HG03135 (cell line): ENCODE results near the gene RNF215.
"Not testable (repeated sequence)": the region's sequence is repeated elsewhere in the genome, so short reads cannot be mapped to it uniquely, and the experiment has no call there.

Experiments
- ATAC-seq: cut with Tn5 transposase; IDR thresholded peaks from one replicate; pipeline ENCODE4 v1.9.1; 2021; ENCODE audit warnings: mild to moderate bottlenecking, moderate library complexity; ENCODE audit not compliant: unreplicated experiment

Gene RNF215

GRCh38 chr22:30365891-30366290 lies 21.3 kb downstream of the RNF215 start:
- ATAC-seq, result no peak

GRCh38 chr22:30362651-30363281 lies 24.4 kb downstream of the RNF215 start:
- ATAC-seq, result no peak

- ATAC-seq, result no peak
These were observed 25.1 kb downstream of the RNF215 start for GRCh38 chr22:30361916-30362650.

DNA sequence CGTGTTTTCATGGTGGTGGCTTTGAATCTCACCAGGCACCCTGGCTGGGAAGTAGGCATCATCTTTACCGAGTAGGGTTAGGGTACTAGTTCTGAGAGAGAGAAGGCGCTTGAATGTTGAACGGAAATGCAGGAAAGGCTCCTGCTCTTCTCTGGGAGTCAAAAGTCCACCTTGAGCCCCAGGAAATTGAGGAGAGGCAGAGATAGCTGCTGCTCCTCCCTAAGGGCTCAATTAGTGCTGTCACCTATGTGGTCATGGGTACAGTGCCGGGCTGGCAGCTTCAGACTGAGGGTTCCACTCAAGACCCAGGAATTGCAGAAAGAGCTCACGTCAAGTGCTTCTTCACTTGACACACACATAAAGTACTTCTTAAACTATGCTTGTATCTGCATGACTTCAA lies 28.7 kb downstream of the RNF215 start:
- ATAC-seq, result no peak

DNA sequence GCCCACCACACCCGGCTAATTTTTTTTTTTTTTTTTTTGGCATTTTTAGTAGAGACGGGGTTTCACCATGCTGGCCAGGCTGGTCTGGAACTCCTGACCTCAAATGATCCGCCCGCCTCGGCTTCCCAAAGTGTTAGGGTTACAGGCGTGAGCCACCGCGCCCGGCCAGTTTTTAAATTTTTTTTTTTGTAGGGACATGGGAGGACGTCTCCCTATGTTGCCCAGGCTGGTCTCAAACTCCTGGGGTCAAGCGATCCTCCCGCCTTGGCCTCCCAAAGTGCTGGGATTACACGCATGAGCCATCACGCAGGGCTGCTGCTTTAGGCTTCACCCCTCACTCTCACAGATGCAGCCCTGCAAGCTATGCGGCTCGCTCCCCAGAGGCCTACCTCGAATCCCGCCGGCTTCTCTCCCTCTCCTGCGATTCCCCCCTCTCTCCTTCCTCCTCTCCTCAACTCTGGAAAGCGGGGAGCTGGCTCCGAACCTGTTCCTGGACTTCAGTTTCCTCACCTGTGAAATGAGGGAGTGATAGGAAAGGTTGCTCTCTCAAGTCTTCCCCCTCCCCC lies 29.5 kb downstream of the RNF215 start:
- ATAC-seq, result no peak

DNA sequence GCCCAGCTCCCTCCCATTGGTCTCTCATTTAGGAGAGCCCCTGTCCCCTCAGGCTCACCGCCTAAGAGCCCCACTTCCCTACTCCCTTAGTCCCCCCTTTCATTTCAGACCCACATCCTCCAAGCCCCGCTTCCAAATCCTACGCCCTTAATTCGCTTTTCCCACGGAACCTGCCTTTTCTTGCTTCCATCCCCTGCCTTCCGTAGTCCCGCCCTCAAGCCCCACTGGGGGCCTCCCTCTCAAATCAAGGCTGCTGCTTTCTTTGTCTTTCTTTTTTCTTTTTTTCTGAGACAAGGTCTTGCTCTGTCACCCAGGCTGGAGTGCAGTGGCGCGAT lies 30.0 kb downstream of the RNF215 start:
- ATAC-seq, result no peak

DNA sequence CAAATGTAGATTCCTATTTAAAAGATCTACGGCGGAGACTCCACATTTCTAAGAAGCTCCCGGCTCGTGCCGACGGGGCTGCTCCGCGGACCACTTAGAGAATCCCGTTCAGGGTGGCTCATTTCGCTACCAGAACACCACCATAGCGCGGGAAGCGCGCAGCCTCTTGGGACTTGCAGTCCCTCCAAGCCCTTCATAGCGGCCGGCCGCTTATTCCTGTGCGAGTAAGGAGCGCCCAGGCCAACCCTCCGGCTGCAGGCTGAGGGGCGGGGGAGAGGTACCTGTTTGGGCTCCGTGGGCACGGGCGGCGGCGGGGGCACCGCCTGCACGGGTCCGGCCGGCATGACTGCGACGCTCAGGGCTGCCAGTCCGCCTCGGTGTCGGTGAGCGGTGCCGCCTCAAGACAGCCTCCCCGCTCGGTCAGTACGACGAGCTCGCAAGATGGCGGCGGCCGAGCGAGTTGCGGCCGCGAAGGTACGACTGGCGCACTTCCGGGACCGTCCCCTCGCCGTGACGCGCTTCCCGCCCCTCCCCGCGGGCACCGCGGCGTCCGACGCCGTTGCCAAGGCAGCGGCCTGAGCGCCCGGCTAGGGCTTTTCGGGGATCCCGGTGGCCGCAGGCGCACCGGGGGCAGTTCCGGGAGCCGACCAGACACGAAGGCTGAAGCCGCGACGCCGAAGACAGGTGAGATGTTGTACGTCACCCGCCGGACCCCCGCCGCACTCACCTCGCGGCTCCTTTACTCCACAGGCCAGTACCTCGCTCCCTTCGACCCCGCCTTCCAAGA lies 30.6 kb downstream of the RNF215 start, which contains the start of the genes CCDC157 and SF3A1:
Gene CCDC157 (plus strand): TSS at position 559 of the 787 bp plus-strand sequence. CDS start 8,994 bp downstream, outside the sequence.
Gene SF3A1 (minus strand): TSS at position 446 of the 787 bp plus-strand sequence. CDS start 102 bp downstream, at position 344.
- peak; percentile 89 for ATAC-seq

GRCh38 chr22:30354644-30355043 lies 32.6 kb downstream of the RNF215 start:
- ATAC-seq, result no peak

DNA sequence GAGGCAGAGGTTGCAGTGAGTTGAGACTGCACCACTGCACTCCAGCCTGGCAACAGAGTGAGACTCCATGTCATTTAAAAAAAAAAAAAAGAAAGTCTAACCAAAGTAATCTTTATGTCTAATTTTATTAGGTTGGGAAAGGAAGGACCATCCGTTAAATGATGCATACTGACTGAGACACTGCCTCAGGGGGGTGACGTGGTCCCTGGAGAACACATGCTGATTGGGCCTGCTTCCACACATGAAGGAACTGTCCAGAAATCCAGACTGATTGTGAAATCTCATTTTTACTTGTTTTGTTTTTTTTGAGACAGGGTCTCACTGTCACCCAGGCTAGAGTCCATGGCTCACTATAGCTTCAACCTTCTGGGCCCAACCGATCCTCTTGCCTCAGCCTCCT lies 36.0 kb downstream of the RNF215 start:
- no peak for ATAC-seq

GRCh38 chr22:30348809-30349208 lies 38.4 kb downstream of the RNF215 start:
- ATAC-seq, result no peak

DNA sequence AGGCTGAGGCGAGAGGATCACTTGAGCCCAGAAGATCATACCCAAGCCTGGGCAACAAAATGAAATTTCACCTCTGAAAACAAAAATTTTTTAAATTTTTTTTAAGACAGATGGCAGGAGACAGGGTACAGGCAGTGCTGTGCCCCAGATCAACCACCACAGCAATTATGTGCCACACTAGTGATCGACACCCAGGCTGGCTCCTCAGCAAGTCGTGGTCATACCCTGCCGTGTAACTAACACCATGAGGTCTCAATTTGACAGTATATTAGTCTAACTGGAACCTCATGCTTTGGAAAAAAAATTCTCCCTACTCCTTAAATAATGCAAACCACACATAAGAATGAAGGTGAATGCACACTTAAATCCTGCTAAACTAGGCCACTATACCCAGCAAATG lies 38.8 kb downstream of the RNF215 start:
- ATAC-seq, result no peak

GRCh38 chr22:30347255-30347892 lies 39.8 kb downstream of the RNF215 start:
- ATAC-seq, result no peak

- ATAC-seq, result no peak
These were observed 42.6 kb downstream of the RNF215 start for GRCh38 chr22:30344447-30345200.

GRCh38 chr22:30340911-30341685 lies 46.1 kb downstream of the RNF215 start:
- ATAC-seq, result no peak

DNA sequence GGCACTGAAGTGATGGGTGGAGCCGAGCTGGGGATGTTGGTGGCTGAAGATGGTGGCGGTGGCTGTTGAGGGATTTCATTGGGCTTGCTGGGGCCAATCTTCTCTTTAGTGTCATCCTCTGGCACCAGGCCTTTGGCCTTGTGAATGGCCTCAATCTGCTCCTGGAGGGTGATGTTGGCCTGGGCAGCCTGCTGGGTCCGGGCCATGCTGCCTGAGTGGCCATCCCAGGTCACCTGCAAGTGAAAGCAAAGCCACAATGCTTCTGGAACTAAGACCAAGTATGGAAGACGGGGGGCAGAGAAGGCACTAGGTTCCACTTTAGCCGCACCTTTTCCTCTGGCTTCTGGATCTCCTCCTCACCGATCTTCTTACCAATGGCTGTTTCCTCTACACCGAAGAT lies 48.4 kb downstream of the RNF215 start:
- ATAC-seq, result no peak

GRCh38 chr22:30338341-30338740 lies 48.9 kb downstream of the RNF215 start:
- ATAC-seq, result not testable (repeated sequence)

- no peak for ATAC-seq
These were observed 49.8 kb downstream of the RNF215 start for GRCh38 chr22:30337461-30337778.

GRCh38 chr22:30336752-30337460 lies 50.3 kb downstream of the RNF215 start:
- no peak for ATAC-seq

DNA sequence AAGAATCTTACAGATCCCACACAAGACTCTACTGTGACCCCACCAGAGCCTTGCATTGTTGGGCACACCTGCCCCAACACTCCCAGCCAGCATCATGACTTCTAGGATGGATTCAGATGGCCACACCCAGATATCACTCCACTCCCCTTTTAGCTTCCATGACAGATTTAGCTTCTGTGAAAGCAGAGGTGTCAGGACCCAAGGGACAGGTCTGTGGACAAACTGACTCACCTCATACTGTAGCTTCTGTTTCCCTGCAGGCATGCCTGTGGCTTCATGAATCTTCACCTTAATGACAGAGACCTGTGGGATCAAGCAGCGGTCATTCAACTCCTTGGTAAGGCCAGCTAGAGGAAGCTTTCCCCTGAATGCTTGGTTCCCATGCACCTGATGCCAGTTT lies 52.0 kb downstream of the RNF215 start:
- no peak for ATAC-seq
